Left renal pelvis (tissue), 4 donors: Measurements from ENCODE around the gene LGALS1. TPM values are rescaled to one million over a fixed set of nuclear protein-coding genes. Genes with fewer than 3 reads are reported as not detected.

Experiments used
- DNase-seq, 4 donors: peaks; one replicate each; pipeline ENCODE4 v3.0.0-alpha.2; 2013; ENCODE audit warnings: low read depth in 4 of 4, low spot score in 3 of 4
- polyA plus RNA-seq, 4 donors: library from polyadenylated mRNA; unstranded; fragments of 120-200 nt; gene quantifications; one replicate each; pipeline ENCODE4 v1.2.1, GENCODE V29; 2013; ENCODE audit not compliant: insufficient read length in 4 of 4

Gene LGALS1
- polyA plus RNA-seq, 4 donors = 391 to 1,057 (median 412) TPM

DNA sequence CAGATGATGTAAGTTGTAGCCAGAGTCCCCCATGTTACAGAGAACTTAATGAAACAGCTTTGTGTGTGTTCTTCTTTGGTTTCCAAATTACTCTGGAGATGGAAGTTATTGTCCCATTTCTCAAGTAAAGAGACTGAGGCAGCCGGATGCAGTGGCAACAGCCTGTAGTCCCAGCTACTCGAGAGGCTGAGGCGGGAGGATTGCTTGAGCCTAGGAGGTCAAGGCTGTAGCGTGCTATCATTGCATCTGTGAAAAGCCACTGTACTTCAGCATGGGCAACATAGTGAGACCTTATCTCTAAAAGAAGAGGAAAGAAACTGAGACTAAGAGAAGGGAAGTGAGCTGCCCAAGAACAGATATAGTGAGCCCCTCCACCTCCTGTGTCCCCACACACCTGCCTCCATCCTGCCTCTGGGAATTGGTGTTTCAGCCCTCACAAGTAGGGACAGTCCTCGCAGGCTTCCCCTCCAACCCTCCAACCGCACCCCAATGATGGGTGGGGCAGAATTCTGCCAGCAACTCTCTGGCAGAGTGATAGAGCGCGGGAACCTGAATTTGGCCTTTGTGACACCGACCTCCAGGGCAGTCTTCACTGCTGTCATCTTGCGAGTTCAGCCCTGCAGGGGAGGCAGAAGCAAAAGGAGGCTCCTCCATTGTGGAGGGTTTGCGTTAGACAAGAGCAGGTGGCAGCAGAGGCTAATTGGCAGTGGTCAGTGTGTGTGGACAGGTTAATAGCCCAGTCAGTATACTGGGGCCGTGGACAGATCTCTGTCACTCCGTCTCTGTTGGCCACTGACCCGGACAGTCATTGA is 15.3 kb upstream of the LGALS1 start:
- no peak for DNase-seq

- DNase-seq = no peak
Observed at GRCh38 chr22:37660709-37661045, 14.8 kb upstream of the LGALS1 start.

- DNase-seq = no peak
Observed at GRCh38 chr22:37661160-37661924, 14.1 kb upstream of the LGALS1 start.

DNA sequence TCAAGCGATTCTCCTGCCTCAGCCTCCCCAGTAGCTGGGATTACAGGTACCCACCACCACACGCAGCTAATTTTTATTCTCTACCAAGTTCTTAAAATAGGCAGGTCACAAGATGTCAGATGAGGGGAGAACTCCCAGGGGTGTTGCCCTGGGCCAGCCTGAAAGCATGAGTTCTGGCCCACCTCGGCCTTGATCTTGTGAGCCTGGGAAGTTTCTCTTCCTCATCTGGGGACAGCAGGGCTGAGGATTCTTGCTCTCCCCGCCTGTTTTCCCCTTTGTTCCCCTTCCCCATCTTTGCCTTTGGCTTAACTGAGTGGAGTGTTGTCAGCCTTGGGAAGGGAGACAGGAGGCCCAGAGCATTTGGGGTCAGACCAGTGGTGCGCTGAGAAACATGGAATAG is 13.4 kb upstream of the LGALS1 start:
- no peak for DNase-seq

DNA sequence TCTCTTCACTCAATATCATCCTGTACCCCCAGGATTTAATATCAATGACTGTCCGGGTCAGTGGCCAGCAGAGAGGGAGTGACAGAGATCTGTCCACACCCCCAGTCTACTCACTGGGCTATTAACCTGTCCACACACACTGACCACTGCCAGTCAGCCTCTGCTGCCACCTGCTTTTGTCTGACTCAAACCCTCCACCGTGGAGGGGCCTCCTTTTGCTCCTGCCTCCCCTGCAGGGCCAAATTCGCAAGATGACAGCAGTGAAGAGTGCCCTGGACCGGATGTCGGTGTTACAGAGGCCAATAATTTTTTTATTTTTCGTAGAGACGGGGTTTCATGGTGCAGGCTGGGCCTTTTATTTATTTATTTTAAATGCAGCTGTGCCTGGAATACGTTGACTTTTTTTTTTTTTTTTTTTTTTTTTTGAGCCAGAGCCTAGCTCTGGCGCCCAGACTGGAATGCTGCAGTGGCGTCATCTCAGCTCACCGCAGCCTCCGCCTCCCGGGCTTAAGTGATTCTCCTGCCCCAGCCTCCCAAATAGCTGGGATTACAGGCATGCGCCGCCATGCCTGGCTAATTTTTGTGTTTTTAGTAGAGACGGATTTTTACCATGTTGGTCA is 11.8 kb upstream of the LGALS1 start:
- no peak for DNase-seq

DNA sequence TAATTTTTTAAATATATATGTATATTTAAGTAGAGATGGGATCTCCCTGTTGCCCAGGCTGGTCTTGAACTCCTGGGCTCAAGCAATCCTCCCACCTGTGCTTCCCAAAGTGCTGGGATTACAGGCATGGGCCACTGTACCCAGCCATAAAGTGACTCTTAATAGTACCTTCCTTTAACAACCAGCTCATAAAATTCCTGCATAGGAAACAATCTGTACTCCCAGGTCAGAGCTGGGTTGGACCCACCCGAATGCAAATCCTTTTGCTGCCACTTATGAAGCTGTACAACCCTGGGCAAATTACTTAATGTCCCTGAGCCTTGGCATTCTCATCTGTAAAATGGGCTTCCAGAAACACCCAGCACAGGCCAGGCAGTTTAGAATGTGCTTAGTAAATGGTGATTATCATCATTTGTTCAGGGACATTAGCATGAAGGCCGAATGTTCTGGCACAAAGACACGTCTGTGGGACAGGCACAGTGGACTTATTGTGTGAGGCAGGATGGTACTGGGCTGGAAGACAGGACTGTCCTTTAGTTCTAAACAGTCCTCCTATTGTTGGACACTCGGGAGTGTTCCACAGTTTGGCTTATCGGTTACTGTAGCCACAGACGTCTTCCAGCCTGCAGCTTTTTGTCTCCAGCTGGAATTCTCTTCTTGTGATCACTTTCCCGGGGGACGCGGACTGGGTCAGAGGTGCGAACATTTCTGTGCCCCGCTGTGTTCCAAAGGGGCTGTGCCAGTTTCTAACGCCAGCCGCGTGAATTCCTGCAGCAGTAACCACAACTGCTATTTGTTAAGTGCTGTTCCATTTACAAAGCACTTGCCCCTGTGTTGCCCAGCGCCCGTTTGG is 11.0 kb upstream of the LGALS1 start:
- DNase-seq = no peak

DNA sequence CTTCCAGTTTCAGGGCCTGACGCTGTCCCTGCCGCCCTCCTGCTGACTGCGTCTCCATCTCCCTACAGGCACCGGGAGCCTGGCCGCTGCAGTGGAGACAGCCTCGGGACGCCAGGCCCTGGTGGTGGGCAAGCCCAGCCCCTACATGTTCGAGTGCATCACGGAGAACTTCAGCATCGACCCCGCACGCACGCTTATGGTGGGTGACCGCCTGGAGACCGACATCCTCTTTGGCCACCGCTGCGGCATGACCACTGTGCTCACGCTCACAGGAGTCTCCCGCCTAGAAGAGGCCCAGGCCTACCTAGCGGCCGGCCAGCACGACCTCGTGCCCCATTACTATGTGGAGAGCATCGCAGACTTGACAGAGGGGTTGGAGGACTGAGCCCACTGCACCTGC is 9.9 kb upstream of the LGALS1 start:
- DNase-seq = no peak

- DNase-seq = no peak
Observed at GRCh38 chr22:37669586-37669985, 5.8 kb upstream of the LGALS1 start.

- DNase-seq = no peak
Observed at GRCh38 chr22:37672206-37672919, 3.1 kb upstream of the LGALS1 start.

- no peak for DNase-seq
Observed at GRCh38 chr22:37672920-37673455, 2.4 kb upstream of the LGALS1 start.

DNA sequence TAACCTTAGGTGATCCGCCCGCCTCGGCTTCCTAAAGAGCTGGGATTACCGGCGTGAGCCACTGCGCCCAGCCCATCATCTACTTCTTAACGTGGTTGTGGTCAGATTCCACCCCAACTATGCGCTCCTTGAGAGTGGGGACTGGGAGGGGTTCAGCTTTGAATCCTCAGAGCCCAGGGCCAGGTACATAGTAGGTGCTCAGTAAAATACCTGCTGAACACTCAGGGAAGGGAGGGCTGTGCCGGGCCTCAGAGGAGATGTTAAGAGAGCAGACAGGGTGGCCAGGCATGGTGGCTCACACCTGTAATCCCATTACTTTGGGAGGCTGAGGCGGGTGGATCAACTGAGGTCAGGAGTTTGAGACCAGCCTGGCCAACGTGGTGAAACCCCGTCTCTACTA is 1.2 kb upstream of the LGALS1 start:
- no peak for DNase-seq

- DNase-seq = no peak
Observed at GRCh38 chr22:37675930-37676735, 697 bp downstream of the LGALS1 start.

DNA sequence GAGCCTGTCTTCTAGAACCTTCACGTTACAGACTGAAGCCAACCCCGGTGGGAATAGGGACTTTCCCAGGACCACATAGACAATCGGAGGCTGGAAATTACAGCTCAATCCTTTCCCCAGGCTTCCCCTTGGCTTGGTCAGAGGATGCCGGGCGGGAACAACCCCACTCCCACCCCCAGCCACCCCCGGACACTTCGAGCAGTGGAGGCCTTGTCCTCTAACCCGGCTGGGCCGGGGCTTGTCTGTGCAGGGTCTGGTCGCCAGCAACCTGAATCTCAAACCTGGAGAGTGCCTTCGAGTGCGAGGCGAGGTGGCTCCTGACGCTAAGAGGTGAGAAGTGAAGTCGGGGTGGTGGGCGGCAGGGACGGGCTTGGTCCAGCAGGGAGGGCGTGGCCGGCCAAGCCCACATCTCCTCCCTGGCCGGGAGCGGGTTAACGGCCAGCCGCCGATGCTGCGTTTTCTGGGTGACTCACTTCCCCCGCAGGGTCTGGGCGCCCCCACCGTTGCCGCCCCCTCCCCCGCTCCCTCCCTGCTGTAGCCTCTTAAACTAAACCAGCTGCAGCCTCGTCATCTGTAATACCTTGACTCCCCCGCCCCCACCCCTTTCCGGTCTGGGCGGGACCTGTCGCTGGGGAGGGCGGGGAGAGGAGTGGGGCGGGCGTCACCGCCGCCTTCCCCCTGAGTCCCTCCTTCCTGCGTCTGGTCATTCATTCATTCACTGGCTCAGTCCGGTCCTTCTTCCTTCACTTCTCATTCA is 1.5 kb downstream of the LGALS1 start:
- peak in 1 of 4 donors; percentile 77 for DNase-seq

- no peak for DNase-seq
Observed at GRCh38 chr22:37677493-37677974, 2.1 kb downstream of the LGALS1 start.

DNA sequence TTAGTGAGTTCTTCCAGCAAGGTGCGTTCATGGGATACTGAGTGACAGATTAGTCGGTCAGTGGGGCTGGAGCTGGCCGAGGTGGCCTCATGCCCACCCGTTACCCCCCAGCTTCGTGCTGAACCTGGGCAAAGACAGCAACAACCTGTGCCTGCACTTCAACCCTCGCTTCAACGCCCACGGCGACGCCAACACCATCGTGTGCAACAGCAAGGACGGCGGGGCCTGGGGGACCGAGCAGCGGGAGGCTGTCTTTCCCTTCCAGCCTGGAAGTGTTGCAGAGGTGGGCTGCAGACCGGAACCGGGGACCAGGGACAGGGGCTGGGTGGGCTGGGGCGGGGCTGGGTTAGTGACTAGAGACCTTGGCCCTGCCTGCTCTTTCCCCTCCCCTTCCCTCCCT is 2.9 kb downstream of the LGALS1 start:
- no peak for DNase-seq

GRCh38 chr22:37679670-37680069 is 4.2 kb downstream of the LGALS1 start:
- no peak for DNase-seq

- no peak for DNase-seq
Observed at GRCh38 chr22:37680191-37680851, 4.9 kb downstream of the LGALS1 start.

- no peak for DNase-seq
Observed at GRCh38 chr22:37681001-37681424, 5.6 kb downstream of the LGALS1 start.
